Stimulated activated CD4-positive, alpha-beta T cell treated with anti-CD3 and anti-CD28 coated beads, Interleukin-4, amount 100 ng/mL, for 1 hour (primary cell): ENCODE results near the gene PIP4K2A.

Experiments
- DNase-seq: peaks from one replicate; pipeline ENCODE4 v3.0.0-alpha.2; 2020

Gene PIP4K2A

GRCh38 chr10:22634606-22635459 is 79.5 kb downstream of the PIP4K2A start:
- DNase-seq: no peak

- DNase-seq: no peak
These were observed 80.3 kb downstream of the PIP4K2A start for GRCh38 chr10:22634093-22634492.

GRCh38 chr10:22633528-22633927 is 80.8 kb downstream of the PIP4K2A start:
- no peak for DNase-seq

- DNase-seq: no peak
These were observed 81.3 kb downstream of the PIP4K2A start for GRCh38 chr10:22633106-22633505.

- DNase-seq: no peak
These were observed 82.6 kb downstream of the PIP4K2A start for GRCh38 chr10:22631646-22632278.

GRCh38 chr10:22631185-22631584 is 83.2 kb downstream of the PIP4K2A start:
- DNase-seq: no peak

GRCh38 chr10:22630234-22631174 is 83.9 kb downstream of the PIP4K2A start:
- no peak for DNase-seq

GRCh38 chr10:22629852-22630233 is 84.5 kb downstream of the PIP4K2A start:
- no peak for DNase-seq

GRCh38 chr10:22629126-22629525 is 85.3 kb downstream of the PIP4K2A start:
- no peak for DNase-seq

GRCh38 chr10:22628309-22628708 is 86.1 kb downstream of the PIP4K2A start:
- DNase-seq: no peak

- no peak for DNase-seq
These were observed 87.6 kb downstream of the PIP4K2A start for GRCh38 chr10:22626784-22627183.

- no peak for DNase-seq
These were observed 88.7 kb downstream of the PIP4K2A start for GRCh38 chr10:22625516-22626290.

- DNase-seq: no peak
These were observed 90.1 kb downstream of the PIP4K2A start for GRCh38 chr10:22624287-22624738.

- DNase-seq: no peak
These were observed 90.6 kb downstream of the PIP4K2A start for GRCh38 chr10:22623633-22624253.

- DNase-seq: no peak
These were observed 92.1 kb downstream of the PIP4K2A start for GRCh38 chr10:22622242-22622806.

GRCh38 chr10:22621726-22622125 is 92.7 kb downstream of the PIP4K2A start:
- DNase-seq: no peak

- no peak for DNase-seq
These were observed 93.4 kb downstream of the PIP4K2A start for GRCh38 chr10:22620929-22621328.

- DNase-seq: no peak
These were observed 94.1 kb downstream of the PIP4K2A start for GRCh38 chr10:22620140-22620857.

- DNase-seq: no peak
These were observed 95.3 kb downstream of the PIP4K2A start for GRCh38 chr10:22619101-22619500.

GRCh38 chr10:22618078-22618785 is 96.1 kb downstream of the PIP4K2A start:
- no peak for DNase-seq
